Adipocyte (in vitro differentiated cells): Measurements from ENCODE around the gene IL13RA2.

Experiments used
- DNase-seq: peaks from one replicate; pipeline ENCODE4 v3.0.0-alpha.2; 2015; ENCODE audit warnings: low read depth
- H3K27me3 ChIP-seq: replicated peaks from 2 replicates; pipeline ENCODE4 v1.7.0; 2013; ENCODE audit warnings: mild to moderate bottlenecking, low read length, moderate library complexity; ENCODE audit not compliant: control insufficient read depth, insufficient read depth
- H3K36me3 ChIP-seq: 2 replicates; pipeline ENCODE4 v1.7.0; 2013; ENCODE audit warnings: low read length, mild to moderate bottlenecking, moderate library complexity; ENCODE audit not compliant: control insufficient read depth, insufficient read depth, severe bottlenecking
- H3K4me1 ChIP-seq: 2 replicates; pipeline ENCODE4 v1.7.0; 2013; ENCODE audit warnings: mild to moderate bottlenecking, low read length, moderate library complexity; ENCODE audit not compliant: control insufficient read depth, insufficient read depth
- H3K4me3 ChIP-seq: 2 replicates; pipeline ENCODE4 v1.7.0; 2013; ENCODE audit warnings: mild to moderate bottlenecking, low read length, moderate library complexity
- H3K9ac ChIP-seq: 2 replicates; pipeline ENCODE4 v1.7.0; 2013; ENCODE audit warnings: mild to moderate bottlenecking, low read length, moderate library complexity
- H3K9me3 ChIP-seq: 2 replicates; pipeline ENCODE4 v1.7.0; 2013; ENCODE audit warnings: mild to moderate bottlenecking, low read length, moderate library complexity; ENCODE audit not compliant: control insufficient read depth

The IL13RA2 gene

DNA sequence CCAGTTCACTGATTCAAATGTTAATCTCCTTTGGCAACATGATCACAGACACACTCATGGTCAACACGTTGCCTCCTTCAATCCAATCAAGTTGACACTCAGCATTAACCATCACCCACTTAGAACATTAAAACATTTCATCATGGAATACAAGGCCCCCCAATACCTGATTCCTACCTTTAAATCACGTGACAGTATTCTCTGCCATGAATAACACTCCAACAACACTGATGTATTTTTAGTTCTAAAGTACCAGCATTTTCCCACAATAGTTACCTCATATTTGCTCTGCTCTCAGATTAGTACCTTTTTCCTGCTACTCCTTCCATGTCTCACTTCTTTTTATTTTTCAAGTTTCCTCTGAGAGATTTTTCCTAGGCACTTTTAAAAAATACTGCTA is 19.6 kb downstream of the IL13RA2 start:
- Histone ChIP-seq H3K27me3 (no peaks in the 10 kb centered on the region), H3K4me3 (no peak overlapping the region), H3K9me3 (peaks cover 12% of the 10 kb centered on the region), H3K9ac (no peak overlapping the region), H3K36me3 (no peaks in the 10 kb centered on the region), H3K4me1 (peaks cover 8% of the 10 kb centered on the region)
- no peak for DNase-seq

DNA sequence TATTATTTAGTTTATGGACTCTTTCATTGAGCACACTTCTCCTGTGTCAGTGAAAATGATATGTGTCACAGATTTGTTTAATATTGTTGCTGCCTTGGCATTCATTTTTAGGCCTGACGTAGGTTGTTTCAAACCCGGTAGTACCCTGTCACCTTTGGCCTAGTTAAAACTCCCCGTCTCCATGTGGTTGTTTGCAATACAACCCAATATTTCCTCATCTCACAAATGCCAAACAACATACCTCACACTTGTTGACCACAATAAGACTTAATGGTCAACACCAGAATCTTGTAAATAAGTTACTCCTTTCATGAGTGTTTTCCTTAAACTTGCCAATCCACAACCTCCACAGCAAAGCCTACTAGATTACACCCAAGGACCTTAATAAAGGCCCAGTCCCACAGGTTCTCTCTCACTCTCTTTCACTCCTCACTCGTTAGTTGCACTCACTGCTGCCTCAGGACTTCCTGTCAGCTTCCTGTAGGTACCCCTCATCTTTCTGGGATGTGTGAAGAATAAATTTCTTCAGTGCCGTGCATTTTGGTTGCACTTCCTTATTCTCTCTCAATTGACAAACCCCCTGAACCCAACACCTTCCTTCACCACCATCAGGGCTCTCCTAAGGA is 31.3 kb downstream of the IL13RA2 start:
- Histone ChIP-seq H3K27me3 (peaks cover 12% of the 10 kb centered on the region), H3K9ac (no peak overlapping the region), H3K4me3 (no peak overlapping the region), H3K9me3 (no peaks in the 10 kb centered on the region), H3K4me1 (peaks cover 18% of the 10 kb centered on the region), H3K36me3 (no peaks in the 10 kb centered on the region)
- no peak for DNase-seq

DNA sequence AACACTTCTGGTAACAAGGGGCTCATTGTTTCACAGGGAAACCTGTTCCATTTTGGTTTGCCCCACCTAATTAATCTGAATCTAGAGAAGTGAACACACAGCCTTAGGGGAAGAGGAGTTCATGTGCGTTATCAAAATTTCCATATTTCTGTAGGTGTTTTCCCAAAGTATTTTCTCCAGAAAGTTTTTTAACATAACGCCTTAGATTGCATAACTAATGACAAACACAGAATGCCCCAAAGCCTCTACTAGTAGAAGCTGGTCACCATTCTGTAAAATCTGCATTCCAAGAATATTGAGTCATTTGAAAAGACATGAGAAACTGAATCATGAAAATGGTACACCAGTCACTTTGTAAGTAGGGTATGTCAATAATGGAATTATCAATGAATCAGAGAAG is 41.1 kb downstream of the IL13RA2 start:
- H3K9ac ChIP-seq: no peak overlapping the region
- H3K4me3 ChIP-seq: no peak overlapping the region
- H3K36me3 ChIP-seq: no peaks in the 10 kb centered on the region
- DNase-seq: peak; percentile 33
- peaks cover 7% of the 10 kb centered on the region for H3K4me1 ChIP-seq
- H3K9me3 ChIP-seq: peaks cover 15% of the 10 kb centered on the region
- H3K27me3 ChIP-seq: no peaks in the 10 kb centered on the region

DNA sequence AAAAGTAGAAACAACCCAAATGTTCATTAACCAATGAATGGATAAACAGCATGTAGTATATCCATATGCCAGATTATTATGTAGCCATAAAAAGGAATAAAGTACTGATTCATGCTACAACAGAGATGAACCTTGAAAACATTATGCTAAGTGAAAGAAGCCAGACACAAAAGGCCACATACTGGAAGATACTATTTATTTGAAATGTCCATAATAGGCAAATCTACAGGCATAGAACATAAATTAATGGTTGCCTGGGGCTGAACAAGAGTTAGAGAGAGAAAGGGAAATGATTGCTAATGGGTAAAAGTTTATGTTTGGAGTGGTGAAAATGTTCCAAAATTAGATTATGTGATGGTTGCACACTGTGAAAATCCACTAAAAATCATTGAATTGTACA is 44.4 kb downstream of the IL13RA2 start:
- H3K9ac ChIP-seq: no peak overlapping the region
- no peaks in the 10 kb centered on the region for H3K36me3 ChIP-seq
- peaks cover 18% of the 10 kb centered on the region for H3K9me3 ChIP-seq
- no peaks in the 10 kb centered on the region for H3K27me3 ChIP-seq
- no peak overlapping the region for H3K4me3 ChIP-seq
- no peak for DNase-seq
- H3K4me1 ChIP-seq: peaks cover 11% of the 10 kb centered on the region

DNA sequence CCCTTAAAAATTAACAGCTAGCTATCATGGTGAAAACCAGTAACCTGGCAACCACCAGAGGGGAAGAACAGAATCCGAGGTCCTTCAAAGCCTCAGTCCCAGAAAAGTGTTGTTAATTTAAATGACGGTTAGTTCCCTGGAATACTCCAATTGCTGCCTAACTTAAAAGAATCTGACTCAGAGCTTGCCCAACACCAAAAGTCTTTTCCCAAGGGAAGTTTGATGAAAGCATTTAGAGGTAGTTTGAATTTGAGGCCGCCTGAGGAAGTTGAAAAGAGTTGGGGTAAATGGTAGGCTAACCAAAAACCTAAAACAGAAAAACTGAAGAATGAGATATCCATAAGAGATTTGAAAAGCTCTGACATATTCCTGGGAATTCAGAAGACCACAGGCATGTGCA is 46.6 kb downstream of the IL13RA2 start:
- DNase-seq: peak; percentile 17
- H3K9ac ChIP-seq: no peak overlapping the region
- H3K9me3 ChIP-seq: peaks cover 14% of the 10 kb centered on the region
- H3K4me1 ChIP-seq: peaks cover 4% of the 10 kb centered on the region
- no peak overlapping the region for H3K4me3 ChIP-seq
- H3K27me3 ChIP-seq: no peaks in the 10 kb centered on the region
- H3K36me3 ChIP-seq: no peaks in the 10 kb centered on the region

DNA sequence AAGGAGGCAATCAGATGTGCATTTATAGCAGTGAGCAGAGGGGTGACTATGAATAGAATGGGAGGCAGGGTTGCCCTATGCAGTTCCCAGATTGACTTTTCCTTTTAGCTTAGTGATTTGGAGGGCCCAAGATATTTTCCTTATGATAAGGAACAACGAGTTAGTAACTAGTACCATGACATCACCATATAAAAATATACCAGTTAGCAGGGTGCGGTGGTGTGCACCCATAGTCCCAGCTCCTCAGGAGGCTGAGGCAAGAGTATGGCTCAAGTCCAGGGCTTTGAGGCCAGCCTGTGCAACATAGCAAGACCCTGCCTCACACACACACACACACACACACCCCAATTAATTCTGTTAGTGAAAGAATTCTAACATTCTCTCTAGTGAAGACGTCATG is 53.0 kb downstream of the IL13RA2 start:
- H3K27me3 ChIP-seq: peaks cover 9% of the 10 kb centered on the region

DNA sequence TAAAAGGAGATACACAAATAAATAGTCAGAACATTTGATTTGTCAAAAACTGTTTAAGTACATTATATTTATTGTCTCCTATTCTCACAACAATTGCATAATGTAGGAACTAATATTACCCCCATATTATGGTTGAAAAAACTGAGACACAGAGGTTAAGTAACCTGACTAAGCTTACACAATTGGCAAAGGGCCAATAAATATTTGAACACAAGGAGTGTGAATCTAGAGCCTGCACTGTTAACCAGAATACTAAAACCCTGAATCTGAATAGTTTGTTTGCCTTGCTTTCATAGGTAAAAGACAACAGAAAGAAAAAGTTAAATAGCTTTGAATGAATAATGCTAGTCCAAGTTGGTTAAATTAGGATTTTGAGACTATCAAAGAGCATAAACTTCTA is 55.2 kb downstream of the IL13RA2 start:
- Histone ChIP-seq H3K9me3 (no peaks in the 10 kb centered on the region), H3K27me3 (peaks cover 14% of the 10 kb centered on the region), H3K9ac (no peak overlapping the region), H3K4me1 (no peaks in the 10 kb centered on the region), H3K36me3 (no peaks in the 10 kb centered on the region), H3K4me3 (no peak overlapping the region)
- DNase-seq: no peak

More for the DNA sequence above, 53.0 kb downstream of the IL13RA2 start:
- H3K4me3 ChIP-seq: no peak overlapping the region
- no peak overlapping the region for H3K9ac ChIP-seq
- H3K4me1 ChIP-seq: no peaks in the 10 kb centered on the region
- H3K36me3 ChIP-seq: no peaks in the 10 kb centered on the region
- H3K9me3 ChIP-seq: no peaks in the 10 kb centered on the region
- DNase-seq: no peak

DNA sequence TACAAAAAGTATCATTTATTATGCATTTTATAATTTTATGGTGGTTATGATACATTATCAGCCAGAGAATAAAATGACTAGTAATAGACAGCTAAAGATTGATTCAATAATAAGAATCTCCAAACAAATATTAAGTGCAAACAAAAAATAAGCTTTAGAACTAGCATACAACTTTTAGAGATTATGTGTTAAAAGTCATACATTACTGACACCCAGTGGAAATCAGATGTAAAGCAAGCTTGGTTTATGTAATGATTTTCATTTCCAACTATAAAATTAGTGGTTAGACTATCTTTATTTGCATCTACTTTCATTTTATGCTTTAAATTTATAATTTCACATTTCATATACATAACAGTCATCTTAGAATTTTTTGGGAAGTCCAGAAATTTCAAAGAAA is 57.7 kb downstream of the IL13RA2 start:
- H3K4me3 ChIP-seq: no peak overlapping the region
- DNase-seq: peak; percentile 65
- H3K36me3 ChIP-seq: no peaks in the 10 kb centered on the region
- no peak overlapping the region for H3K9ac ChIP-seq
- H3K9me3 ChIP-seq: no peaks in the 10 kb centered on the region
- H3K27me3 ChIP-seq: peaks cover 13% of the 10 kb centered on the region
- H3K4me1 ChIP-seq: no peaks in the 10 kb centered on the region
